GM18498 (cell line): ENCODE data around the gene OPN4.

Source experiments
- ATAC-seq: cut with Tn5 transposase; IDR thresholded peaks from one replicate; pipeline ENCODE4 v1.9.1; 2021; ENCODE audit warnings: mild to moderate bottlenecking, moderate library complexity; ENCODE audit not compliant: unreplicated experiment

Gene OPN4

DNA sequence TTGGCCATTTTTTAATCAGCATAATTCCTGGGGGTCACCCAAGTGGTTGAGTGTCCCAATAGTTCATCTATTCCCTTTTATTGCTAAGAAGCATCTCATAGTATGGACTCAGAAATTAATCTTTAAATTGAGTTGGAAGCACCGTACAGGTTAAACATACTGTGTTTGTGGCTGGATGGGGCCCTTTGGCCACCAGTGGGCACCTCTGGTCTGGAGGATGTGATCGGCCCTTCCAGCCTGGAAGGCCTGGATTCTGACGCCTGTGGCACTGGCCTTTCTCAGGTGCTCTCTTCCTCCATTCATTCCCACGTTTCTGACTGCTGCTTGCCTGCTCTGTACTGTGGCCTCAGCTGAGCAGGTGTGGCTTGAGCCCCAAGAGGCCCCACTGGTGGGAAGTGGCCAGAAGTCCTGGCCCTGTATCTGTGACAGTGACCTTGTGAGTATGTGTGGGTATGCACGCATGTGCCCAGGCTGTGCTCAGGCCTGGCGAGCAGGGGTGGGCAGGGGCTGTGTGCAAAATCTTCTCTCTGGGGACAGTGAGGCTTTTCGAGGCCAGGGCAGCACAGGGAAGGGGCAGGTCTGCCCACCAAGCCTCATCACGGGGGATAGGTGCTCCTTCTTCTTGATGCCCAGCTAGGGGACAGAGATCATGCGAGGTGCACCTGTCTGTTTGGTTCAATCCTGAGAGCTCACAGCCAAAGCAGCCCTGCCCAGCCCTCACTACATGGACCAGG lies 44.0 kb downstream of the OPN4 start:
- ATAC-seq, result no peak

- ATAC-seq, result no peak
Measured at GRCh38 chr10:86699125-86699524, 44.8 kb downstream of the OPN4 start.

GRCh38 chr10:86699541-86699940 lies 45.2 kb downstream of the OPN4 start:
- ATAC-seq, result no peak

DNA sequence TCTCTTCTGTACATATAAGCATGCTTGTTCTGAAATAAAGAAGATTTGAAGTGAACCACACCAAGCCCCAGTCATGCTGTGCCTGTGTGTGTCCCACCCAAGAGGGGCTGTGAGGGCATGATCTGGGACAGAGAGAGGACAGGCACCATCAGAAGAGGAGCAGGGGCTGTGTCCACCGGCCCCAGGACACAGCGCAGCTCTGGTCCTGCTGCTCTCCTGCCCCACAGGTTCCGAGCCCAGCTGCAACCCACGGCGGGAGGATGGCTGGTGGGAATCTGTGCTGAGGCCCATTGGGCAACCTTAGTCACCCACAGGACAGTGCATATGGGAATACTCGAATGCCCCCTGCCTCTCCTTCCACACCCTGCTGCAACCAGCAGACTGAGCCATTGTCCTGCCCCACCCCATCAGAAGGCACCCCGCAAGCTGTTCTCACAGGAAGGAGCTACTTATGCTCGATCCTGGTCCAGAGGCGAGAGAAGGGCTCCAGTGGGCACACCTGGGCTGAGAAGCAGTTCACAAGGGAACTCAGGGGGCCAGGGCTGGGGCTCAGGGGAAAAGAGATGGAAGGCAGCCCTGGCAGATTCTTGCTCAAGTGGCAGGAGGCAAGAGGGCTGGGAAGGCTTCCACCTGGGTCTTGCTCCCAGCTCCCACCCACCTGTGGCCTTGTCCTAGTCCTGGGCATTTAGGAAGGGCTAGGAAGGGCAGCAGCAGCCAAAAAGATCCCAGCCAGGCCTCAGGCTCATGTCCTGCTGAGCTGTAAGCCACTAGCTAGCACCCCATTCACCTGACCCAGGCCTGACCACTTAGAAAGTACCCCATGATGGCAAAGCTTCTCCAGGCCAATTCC lies 45.9 kb downstream of the OPN4 start:
- ATAC-seq, result no peak

- ATAC-seq, result no peak
Measured at GRCh38 chr10:86700851-86701617, 46.7 kb downstream of the OPN4 start.

DNA sequence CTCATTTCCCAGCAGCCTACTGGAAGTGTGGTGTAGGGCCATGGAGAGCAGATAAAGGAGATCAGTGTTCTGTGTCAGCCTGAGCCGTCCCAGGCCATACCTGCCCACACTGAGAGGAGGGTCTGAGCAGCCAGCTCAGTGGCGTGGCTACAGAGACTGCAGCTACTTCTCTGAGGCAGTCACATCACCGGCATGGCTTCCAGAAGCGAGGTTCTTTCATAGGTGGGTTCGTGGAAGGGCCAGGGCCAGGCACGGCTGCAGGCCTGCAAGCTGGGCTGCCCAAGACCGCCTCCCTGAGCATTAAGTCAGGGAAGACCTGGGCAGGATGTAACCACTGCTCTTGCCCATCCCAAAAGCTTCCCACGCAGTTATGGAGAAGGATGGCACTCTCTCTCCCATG lies 48.8 kb downstream of the OPN4 start:
- ATAC-seq, result no peak

- no peak for ATAC-seq
Measured at GRCh38 chr10:86705139-86705538, 50.8 kb downstream of the OPN4 start.

DNA sequence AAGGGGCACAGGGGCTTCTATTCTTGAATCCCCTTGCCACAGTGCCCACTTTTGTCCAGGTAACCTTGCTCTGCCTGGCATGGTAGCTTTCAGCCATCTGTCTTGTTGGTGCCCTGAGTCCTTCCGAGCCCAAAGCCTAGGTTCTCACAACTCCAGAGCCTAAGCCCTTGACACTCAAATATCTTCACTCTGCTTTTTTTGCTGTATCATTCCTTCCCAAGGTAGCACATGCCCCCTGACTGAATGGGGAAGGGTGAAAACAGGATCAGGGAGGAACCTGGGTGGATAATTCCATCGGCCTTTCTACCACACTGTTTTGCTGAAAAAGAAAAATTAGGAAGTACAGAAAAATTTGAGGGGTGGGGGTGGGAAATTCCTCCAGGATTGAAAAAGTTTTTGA lies 51.6 kb downstream of the OPN4 start:
- no peak for ATAC-seq

DNA sequence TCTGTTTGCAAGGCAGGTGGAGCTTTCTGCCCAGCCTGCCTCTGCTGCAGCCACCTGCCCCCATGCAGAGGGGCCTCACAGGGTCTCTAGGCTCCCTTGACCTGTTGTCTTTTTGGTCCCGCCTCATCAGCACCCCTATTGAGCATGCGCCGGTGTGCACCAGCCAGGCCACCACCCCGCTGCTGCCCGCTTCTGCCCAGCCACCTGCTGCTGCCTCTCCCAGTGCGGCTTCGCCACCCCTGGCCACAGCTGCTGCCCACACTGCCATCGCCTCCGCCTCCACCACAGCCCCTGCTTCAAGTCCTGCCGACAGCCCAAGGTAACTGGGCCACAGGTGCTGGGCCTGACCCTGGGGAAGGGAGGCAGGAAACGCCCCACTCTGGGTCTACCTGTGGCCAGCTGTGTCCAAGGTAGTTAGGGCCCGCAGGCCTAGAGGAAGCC lies 52.1 kb downstream of the OPN4 start:
- ATAC-seq, result no peak

DNA sequence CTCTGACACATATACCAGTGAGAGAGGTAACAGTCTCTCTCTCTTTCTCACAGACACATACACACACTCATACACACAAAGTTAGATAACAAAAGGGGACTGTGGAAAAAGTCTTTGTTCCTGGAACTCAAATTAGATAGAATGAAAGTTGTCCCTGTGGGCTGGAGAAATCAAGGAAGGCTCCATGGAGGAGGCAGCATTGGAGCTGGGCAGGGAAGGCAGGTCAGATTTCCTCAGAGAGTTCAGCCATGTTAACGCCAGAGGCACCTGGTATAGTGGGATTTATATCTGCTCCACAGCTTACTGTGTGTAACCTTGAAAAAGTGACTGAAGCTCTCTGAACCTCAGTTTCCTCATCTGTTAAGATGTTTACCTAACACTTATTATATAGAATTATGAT lies 52.6 kb downstream of the OPN4 start:
- no peak for ATAC-seq

DNA sequence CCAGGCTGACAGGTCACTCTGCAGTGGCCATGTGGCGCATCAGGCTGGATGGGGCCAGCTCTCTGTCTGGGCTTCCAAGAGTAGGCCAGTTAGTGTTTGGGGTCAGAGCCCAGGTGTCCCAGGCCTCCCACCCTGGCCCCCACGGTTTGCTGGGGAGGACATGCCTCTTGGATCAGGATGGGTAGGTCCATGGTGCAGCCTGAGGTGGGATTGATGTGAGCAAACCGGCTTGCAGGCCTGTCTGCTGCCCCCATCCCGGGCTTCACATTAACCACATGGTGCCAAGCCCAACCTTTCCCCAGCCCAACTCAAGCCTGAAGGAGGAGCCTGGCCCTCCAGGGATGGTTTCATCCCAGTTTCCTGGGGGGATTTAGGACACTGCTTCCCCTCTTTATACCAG lies 53.2 kb downstream of the OPN4 start:
- no peak for ATAC-seq

DNA sequence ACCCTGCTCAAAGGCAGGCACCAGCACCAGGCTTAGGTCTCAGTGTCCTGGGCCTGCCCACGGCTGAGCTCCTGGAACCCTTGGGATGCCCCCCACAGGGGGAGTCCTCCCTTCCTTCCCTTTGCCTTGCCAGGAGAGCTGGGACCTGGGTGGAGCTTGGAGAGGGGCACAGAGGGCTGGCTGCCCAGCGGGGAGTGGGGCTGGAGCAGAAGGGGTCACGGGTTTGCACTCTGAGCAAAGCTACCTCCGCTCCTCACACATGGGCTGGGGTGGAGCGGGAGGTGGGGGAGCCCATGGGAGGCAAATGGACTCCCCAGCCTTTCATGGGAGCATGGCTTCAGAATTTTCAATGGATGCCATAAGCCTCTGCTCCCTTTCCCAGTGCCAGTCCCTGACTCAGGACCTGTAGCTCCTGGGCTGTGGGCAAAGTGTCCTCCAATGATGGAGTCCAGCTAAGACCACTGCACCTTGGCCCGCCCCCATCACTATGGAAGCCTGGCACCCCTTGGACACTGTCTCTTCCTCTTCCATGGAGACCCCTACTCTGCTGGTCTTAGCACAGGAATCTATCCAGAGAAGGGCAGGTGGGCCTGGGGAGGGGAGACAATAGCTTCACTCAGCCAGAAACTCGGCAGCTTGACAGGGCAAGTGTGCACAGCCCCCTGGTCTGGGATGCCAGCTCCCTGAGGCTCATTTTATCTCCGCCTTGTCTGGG lies 53.9 kb downstream of the OPN4 start:
- no peak for ATAC-seq

- no peak for ATAC-seq
Measured at GRCh38 chr10:86708783-86709380, 54.5 kb downstream of the OPN4 start.

GRCh38 chr10:86709396-86710185 lies 55.2 kb downstream of the OPN4 start:
- no peak for ATAC-seq

DNA sequence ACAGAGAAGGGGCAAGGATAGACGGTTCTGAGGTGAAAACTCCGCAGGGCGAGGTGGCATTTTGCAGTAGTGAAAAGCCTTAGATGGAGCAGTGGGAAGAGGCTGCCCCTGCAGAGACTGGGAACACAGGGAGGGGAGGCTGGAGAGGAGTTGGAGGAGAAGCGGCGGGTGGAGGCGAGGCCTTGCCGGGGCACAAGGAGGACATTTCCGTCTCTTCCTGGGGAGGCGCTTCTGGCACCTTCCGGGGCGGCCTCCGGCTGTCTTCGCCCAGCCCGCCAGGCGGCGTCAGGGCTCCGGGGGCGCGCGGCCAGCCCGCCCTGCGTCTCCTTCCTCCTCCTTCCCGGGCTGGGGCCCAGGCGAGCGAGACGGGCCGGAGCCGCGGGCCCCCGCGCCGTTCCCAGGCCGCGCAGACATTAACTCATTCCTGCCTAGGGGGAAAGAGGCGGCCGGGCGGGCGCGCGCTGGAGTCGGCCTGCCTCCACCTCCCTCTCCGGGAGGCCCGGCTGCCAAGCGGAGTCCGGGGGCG lies 56.7 kb downstream of the OPN4 start:
- peak; percentile 87 for ATAC-seq

GRCh38 chr10:86711513-86712316 lies 57.4 kb downstream of the OPN4 start:
- peak; percentile 60 for ATAC-seq

DNA sequence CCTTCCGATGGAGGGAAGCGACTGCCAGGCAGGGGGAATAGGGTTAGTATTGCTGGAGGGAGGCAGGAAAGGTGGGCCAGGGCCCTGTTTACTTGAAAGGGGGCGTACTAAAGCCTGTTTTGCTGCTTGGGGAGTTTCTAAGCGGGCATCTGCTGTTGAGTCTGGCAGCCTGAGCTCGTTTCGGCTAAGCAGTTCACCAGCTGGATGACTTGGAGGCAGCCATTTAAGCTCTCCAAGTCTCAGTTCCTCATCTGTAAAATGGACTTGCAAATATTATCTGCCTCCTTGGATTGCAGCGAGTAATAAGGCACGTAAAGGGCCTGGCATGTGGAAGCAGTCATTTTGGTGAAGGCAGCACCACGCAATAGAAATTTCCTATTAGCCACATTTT lies 58.0 kb downstream of the OPN4 start:
- peak; percentile 18 for ATAC-seq

GRCh38 chr10:86715156-86715795 lies 60.9 kb downstream of the OPN4 start:
- no peak for ATAC-seq
